Nephron progenitor cell (in vitro differentiated cells): Measurements from ENCODE around the gene HEXD.

Experiments used
- DNase-seq: peaks from one replicate; pipeline ENCODE4 v3.0.0; 2021
- H3K27ac Mint-ChIP-seq: 2 replicates; pipeline ENCODE4 v1.8.0; 2021; ENCODE audit warnings: mild to moderate bottlenecking, moderate library complexity, mixed read lengths
- H3K27me3 Mint-ChIP-seq: 2 replicates; pipeline ENCODE4 v1.8.0; 2021; ENCODE audit warnings: mild to moderate bottlenecking, low read depth, mixed read lengths; ENCODE audit not compliant: poor library complexity
- H3K36me3 Mint-ChIP-seq: 2 replicates; pipeline ENCODE4 v1.8.0; 2021; ENCODE audit warnings: low read depth, mixed read lengths
- H3K4me1 Mint-ChIP-seq: 2 replicates; pipeline ENCODE4 v1.8.0; 2021; ENCODE audit warnings: mixed read lengths
- H3K4me3 Mint-ChIP-seq: 2 replicates; pipeline ENCODE4 v1.8.0; 2021; ENCODE audit warnings: mild to moderate bottlenecking, moderate library complexity, mixed read lengths
- H3K9me3 Mint-ChIP-seq: 2 replicates; pipeline ENCODE4 v1.8.0; 2021; ENCODE audit warnings: mild to moderate bottlenecking, moderate library complexity, mixed read lengths
- CTCF ChIP-seq: fragments of 200-600 bp; sonication (generic); IDR thresholded peaks from 2 replicates; pipeline ENCODE4 v1.5.0; 2021; ENCODE audit warnings: antibody characterized with exemption

Gene HEXD

DNA sequence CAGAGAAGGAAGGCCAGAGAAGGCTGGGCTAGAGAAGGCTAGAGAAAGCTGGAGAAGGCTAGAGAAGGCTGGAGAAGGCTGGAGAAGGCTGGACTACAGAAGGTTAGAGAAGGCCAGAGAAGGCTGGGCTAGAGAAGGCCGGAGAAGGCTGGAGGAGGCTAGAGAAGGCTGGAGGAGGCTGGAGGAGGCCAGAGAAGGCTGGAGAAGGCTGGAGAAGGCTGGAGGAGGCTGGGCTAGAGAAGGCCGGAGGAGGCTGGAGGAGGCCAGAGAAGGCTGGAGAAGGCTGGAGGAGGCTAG lies 6.7 kb downstream of the HEXD start:
- peaks cover 32% of the 10 kb centered on the region for H3K9me3 Mint-ChIP-seq
- H3K27me3 Mint-ChIP-seq = peaks cover 3% of the 10 kb centered on the region
- peaks cover under 1% of the 10 kb centered on the region for H3K4me1 Mint-ChIP-seq
- DNase-seq = no peak
- TF ChIP-seq CTCF = no peak
- H3K36me3 Mint-ChIP-seq = peaks cover 53% of the 10 kb centered on the region
- H3K4me3 Mint-ChIP-seq = no peak overlapping the region
- H3K27ac Mint-ChIP-seq = no peak overlapping the region

DNA sequence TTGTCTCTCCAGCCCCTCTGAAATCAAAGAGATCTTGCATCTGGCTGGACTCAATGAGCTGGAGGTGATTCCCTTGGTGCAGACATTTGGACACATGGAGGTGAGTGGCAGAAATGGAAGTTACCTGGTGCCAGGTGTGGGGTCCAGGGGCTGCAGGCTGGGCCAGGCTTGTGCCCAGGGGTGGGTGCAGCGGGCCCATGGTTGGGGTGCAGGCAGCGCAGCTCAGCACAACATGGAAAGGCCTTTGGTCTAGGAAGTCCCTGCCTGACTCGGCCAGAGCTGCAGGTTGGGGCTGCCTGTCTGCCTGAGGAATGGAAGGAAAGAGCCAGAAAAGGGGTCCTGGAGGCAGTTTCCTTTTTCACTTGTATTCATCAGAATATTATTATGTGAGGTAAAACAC lies 10.4 kb downstream of the HEXD start:
- peaks cover 26% of the 10 kb centered on the region for H3K36me3 Mint-ChIP-seq
- no peaks in the 10 kb centered on the region for H3K9me3 Mint-ChIP-seq
- DNase-seq = no peak
- no peaks in the 10 kb centered on the region for H3K27me3 Mint-ChIP-seq
- no peak overlapping the region for H3K4me3 Mint-ChIP-seq
- no peak for TF ChIP-seq CTCF
- peaks cover 5% of the 10 kb centered on the region for H3K4me1 Mint-ChIP-seq
- H3K27ac Mint-ChIP-seq = no peak overlapping the region

DNA sequence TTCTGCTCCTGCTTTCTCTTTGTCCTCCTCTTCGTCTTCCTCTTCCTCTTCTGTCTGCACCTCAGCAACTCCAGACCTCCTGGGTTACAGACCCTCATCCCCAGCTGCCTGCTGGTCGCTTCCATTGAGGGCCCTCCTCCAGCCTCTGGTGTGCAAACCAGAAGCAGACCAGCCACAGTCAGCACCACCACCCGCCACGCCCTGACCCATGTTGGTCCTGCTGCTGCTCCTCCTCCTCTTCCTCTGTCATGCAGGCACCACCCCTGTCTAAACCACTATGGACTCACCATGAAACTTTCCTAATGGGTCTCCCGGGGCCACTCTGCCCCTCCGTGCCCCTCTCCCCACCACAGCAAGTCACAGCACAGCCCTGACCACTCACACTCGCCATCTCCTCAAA lies 11.7 kb downstream of the HEXD start:
- no peak overlapping the region for H3K4me3 Mint-ChIP-seq
- H3K4me1 Mint-ChIP-seq = peaks cover 5% of the 10 kb centered on the region
- DNase-seq = no peak
- H3K9me3 Mint-ChIP-seq = no peaks in the 10 kb centered on the region
- peak overlapping the region; percentile 36 for H3K27ac Mint-ChIP-seq
- H3K27me3 Mint-ChIP-seq = no peaks in the 10 kb centered on the region
- peaks cover 19% of the 10 kb centered on the region for H3K36me3 Mint-ChIP-seq
- TF ChIP-seq CTCF = no peak

GRCh38 chr17:82432017-82432416 lies 13.9 kb downstream of the HEXD start:
- no peak overlapping the region for H3K4me3 Mint-ChIP-seq
- TF ChIP-seq CTCF = no peak
- DNase-seq = no peak
- peaks cover 19% of the 10 kb centered on the region for H3K36me3 Mint-ChIP-seq
- peak overlapping the region; percentile 59 for H3K27ac Mint-ChIP-seq
- no peaks in the 10 kb centered on the region for H3K9me3 Mint-ChIP-seq
- H3K4me1 Mint-ChIP-seq = peaks cover 5% of the 10 kb centered on the region
- no peaks in the 10 kb centered on the region for H3K27me3 Mint-ChIP-seq

- Mint-ChIP-seq H3K27ac (no peak overlapping the region), H3K36me3 (peaks cover 14% of the 10 kb centered on the region), H3K4me1 (peaks cover 5% of the 10 kb centered on the region), H3K27me3 (no peaks in the 10 kb centered on the region), H3K9me3 (no peaks in the 10 kb centered on the region), H3K4me3 (no peak overlapping the region)
- no peak for TF ChIP-seq CTCF
- no peak for DNase-seq
These were observed 15.5 kb downstream of the HEXD start for GRCh38 chr17:82433560-82434215.

GRCh38 chr17:82434216-82434565 lies 16.0 kb downstream of the HEXD start:
- Mint-ChIP-seq H3K27me3 (no peaks in the 10 kb centered on the region), H3K4me3 (no peak overlapping the region), H3K4me1 (peaks cover 5% of the 10 kb centered on the region), H3K27ac (no peak overlapping the region), H3K36me3 (peaks cover 14% of the 10 kb centered on the region), H3K9me3 (no peaks in the 10 kb centered on the region)
- DNase-seq = no peak
- TF ChIP-seq CTCF = no peak
